A673 (cell line): ENCODE data around the gene CEP85L.

Source experiments
- CTCF ChIP-seq: fragments of 300-800, 200-600 bp; sonication (generic); conservative IDR thresholded peaks from 2 replicates; pipeline ENCODE4 v1.5.1; 2017; ENCODE audit warnings: low read depth, mild to moderate bottlenecking, antibody characterized with exemption, low read length, moderate library complexity, mixed read lengths
- EZH2 ChIP-seq: fragments of 200-600 bp; sonication (generic); IDR thresholded peaks from 2 replicates; pipeline ENCODE4 v1.6.1; 2017; ENCODE audit warnings: borderline replicate concordance, low read depth, mild to moderate bottlenecking, mixed read lengths, antibody characterized with exemption, low read length; ENCODE audit not compliant: poor library complexity, severe bottlenecking

- TF ChIP-seq CTCF (no peak), EZH2 (no peak)
Measured at GRCh38 chr6:118581489-118581959, 69.9 kb downstream of the CEP85L start.
